NCI-H146 treated with DMSO at 0.1 percent for 48 hours (cell line): ENCODE data around the gene SLC5A6.

Experiments
- DNase-seq: peaks from one replicate; lab custom pipeline; 2025; ENCODE audit not compliant: unreplicated experiment; lab: John Stamatoyannopoulos, UW

The SLC5A6 gene

DNA sequence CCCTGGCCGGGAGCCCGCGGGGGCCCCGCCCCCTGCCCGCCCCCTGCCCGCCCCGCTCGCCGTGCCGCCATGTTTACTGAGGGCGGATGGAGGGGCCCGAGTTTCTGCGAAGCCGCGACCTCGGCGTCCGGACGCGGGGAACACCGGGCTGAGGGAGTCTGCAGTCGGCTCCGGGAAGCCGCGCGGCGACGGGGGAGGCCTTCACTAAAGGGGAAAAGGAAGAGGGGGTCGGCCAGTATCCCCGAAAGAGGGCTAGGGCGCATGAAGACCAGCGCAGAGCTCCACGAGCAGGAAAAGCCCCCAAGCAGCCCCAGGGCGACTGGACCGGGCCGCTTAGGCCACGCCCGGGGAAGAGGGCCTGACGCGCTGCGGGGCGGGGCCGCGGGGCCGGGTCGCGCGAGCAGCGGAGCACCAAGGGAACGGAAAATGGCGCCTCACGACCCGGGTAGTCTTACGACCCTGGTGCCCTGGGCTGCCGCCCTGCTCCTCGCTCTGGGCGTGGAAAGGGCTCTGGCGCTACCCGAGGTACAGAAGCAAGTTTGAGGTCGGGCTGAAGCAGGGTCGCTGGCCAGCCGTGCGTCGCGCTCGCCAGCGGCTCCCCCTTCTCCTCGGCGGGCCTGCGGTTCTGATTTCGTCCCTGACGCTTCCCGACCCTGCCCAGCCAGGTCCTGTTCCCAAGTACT lies at the start of gene SLC5A6, which contains the start of gene ATRAID:
TSS of gene SLC5A6 (minus strand) at position 326 of the 683 bp plus-strand sequence. CDS start 4,618 bp downstream, outside the sequence.
TSS of gene ATRAID (plus strand) at position 99 of the 683 bp plus-strand sequence. CDS start at position 427, 328 bp downstream.
- peak; percentile 77 for DNase-seq

DNA sequence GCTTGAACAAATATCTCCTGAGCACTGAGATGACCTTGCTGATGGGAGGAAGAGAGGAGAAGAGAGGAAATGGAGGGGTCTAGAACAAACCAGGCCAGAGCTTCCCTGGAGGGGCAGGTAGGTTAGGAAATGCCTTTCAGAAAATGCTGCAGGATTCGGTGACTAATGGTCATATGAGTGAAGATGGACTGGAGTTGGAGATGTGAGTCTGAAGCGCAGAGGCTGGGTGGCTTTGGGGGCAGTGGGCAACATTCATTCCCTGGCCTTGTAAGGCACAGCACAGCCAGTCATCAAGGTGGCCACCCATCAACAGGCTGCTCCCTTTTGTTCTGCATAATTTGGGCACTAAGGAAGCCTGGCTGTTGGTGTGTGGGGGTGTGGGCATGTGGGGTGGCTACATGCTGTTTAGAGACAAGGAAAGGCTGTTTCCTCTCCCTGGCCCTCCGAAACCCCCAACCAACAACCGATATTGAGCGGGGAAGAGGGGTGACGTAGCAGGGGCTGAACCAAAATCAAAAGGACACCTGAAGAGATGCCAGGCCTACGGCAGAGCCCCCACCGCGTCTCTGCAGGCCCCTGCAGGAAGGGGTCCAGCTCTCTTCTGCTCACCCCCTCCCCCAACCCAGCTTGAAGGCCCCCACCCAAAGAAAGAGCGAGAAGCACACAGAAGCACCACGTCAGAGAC lies 49.3 kb upstream of the SLC5A6 start:
- DNase-seq: no peak

DNA sequence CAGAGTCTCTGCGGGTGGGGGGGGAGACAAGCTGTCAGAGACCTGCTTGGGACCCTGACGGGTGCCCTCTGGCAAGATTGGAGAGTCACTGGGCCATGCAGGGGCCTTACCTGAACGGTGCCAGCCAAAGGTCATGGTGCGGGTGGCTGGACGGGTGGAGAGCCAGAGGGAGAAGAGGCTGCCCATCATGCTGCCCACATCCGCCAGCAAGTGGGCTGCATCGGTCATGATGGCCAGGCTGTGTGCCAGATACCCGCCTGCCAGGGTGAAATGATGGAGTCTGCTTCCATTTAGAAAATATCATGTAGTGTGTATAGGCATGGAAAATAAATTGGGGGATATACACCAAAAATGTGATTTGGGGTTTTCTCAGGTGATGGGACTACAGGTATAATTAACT lies 46.0 kb upstream of the SLC5A6 start:
- no peak for DNase-seq

DNA sequence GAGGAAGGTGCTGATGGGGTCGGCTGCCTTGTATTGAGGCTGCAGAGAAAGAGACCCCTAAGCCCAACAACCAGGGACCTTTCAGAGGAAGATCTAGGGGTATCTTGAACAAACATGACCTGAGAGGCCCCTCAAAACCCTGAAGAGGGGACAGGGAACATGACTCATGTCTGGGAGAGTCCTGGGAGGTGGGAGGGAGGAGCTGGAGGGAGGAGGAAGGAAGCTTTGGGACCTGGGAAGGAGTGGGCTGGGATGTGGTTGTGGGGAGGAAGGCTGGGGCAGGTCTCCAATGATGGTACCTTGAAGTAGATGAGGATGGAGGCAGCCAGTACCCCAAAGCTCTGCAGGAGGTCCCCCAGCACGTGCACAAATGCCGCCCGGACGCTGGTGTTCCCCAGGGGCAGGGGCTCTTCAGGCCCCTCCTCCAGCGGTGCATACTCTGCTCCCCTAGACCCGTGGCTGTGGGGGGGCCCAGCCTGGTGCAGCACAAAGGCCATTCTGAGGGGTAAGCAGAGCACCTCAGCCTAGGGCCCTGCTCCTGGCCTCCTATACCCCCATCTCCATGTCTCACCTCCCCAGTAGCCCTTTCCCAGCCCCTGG lies 44.9 kb upstream of the SLC5A6 start:
- DNase-seq: no peak

DNA sequence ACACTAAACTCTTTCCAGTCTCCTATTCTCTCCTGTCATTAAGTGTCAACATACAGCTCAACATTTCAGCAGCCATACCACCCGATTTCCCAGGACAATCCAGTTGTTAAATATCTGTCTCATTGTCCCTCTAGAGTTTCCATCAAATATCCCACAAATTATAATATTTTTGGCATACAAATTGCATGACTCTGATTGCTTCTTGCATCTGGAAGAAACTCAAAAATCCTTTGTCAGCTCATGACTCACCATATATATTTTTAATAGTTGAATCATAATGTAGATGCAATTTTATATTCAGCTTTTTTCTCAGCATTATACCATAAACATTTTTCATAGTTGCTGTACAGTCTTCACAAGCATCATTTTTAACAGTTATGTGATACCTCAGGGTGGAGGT lies 43.6 kb upstream of the SLC5A6 start:
- no peak for DNase-seq

DNA sequence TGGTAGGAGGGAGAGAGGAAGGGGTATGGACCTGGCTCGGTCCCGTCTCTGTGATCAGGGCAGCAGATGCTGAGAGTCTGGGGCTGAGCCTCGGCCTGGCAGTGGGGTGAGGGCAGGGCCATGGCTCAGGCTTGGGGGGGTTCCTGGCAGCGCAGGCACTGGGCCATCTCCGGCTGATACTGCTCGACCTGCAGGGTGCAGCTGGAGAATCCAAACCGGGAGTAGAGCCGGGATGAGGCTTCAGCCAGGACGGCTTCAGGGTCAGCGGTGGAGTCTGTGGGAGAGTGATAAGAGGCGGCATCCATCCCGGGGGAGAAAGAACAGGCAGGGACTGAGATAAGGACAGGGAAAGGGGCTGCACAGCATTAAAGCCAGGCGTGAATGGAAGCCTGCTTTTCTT lies 43.1 kb upstream of the SLC5A6 start:
- no peak for DNase-seq

DNA sequence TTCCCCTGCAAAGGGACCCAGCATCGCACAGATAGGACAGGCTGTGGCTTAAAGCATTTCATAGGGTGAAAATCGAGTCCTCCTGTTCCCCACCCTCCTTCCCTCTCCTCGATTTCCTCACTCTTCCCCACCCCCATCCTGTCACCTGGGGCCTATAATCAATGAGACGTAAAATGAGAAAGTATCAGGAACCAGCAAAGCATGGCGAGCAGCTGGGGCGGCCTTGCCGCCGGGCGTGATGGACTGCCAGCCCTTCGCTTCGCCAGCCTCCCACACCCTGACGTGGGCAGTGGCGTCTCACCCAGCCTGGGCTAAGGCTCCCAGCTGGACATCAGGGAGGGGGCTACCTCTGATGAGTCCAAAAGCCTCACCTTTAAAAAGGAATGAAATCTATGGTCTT lies 39.7 kb upstream of the SLC5A6 start:
- no peak for DNase-seq

DNA sequence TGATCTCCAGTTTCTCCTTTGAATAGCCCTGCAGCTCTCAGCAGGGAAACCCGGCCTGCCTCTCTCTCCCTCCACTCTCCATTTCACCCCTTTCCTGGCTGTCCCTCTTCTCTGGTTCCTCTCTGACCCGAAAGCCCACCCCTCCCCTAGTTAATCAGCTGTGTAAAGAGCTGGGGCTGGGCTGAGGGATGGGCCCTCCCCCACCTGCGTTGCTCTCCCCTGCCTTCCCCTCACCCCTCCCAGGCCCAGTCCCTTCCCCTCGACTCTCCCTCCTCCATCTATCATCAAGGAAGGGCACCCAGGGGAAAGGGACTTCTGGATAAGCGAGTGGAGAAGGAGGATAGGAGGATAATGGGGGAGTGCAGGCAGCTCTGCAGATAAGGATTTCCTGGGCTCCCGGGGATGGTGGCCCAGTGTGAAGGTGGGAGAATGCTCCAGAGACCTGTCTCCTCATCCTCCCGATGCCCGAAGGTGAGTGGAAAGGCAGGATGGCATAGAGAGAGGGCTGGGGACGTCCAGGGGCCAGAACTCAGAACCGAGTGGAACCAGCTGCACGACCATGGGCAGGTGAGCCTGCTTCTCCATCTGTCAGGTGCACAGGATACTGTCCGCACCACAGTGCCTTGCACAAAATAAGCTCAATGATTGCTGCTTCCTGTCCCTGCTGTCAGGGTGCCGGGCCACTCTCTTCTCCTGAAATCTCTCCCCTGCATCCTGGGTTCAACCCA lies 38.7 kb upstream of the SLC5A6 start:
- DNase-seq: no peak

DNA sequence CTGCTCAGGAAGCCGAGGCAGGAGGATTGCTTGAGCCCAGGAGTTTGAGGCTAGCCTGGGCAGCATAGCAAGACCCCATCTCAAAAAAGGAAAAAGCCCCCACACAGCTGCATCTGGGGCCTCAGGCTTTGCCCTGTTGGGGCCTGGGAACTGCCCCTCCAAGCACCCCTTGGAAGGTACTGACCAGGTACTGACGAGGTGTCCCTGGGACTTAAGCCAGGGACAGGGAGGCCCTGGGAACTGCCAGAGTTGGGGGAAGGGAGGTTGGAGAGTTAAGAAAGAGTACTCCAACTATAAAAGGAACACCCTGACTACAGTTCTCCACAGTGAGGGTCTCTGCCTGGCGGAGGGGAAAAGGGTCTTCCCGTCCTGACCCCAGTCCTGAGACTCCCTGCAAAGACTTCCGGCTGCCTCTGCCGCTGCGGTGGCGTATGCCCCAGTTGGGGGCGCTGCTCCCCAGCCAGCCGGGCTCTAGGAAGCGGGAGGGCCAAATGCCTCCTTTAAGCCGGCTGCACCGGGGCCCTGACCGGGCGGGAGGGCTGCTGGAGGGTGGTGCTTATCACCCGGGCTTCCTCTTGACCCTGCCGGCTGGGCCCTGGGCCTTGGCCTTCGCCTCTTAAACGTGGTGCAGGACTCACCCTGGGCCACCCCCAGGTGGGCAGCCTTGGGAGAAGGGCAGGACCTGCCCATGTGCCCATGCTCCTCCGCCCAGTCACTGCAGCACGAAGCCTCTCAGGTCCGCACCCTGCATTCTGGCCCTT lies 38.0 kb upstream of the SLC5A6 start:
- peak; percentile 3 for DNase-seq

DNA sequence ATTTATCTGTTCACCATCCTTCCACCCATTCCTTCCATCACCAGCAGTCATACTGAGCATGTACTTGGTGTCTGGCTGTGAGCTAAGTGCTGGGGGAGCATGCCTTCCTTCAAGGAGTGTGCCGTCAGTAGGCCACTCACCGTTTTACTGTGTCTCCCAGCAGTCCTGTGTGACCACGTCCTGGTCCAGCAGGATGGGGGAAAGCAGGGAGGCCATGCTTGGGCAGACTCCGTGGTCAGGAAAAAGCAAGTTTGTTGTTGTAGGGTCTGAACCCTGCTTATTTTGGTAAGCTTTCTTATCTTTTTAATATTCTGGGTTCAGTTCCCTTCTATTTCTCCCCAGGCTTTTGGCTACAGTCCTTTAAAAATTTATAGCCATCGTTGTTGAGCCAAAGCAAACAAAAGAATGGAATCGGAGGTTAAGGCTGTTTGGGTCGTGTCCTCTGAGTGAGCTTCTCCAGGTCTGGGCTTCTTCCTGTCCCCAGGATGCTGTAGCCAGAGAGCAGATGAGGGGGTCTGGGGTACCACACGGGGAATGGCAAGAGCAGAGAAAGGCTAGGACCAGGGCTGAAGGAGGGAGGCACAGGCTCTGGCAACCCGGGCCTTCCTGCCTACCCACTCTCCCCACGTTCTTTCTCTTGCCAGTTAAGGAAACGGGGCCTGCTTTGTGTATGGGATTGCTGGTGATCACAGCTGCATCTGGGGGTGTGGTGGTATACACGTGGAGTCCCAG lies 37.3 kb upstream of the SLC5A6 start:
- DNase-seq: no peak

DNA sequence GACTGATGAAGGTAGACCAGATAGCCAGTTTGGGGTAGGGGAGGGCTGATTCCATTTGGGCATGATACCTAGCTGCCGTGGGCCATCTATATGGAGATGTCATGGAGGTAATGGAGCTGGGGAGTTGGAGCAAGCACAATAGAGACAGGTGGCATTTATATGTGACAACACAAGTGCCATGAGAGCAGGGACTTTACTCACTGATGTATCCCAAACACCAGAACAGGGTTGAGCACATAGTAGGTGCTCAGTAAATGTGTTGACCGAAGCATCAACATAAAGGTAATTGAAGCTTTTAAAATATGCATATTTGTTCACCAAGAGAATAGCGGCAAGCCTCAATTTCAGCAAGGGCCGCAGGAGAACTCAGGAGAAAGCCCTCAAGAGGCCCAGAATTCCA lies 35.8 kb upstream of the SLC5A6 start:
- no peak for DNase-seq

DNA sequence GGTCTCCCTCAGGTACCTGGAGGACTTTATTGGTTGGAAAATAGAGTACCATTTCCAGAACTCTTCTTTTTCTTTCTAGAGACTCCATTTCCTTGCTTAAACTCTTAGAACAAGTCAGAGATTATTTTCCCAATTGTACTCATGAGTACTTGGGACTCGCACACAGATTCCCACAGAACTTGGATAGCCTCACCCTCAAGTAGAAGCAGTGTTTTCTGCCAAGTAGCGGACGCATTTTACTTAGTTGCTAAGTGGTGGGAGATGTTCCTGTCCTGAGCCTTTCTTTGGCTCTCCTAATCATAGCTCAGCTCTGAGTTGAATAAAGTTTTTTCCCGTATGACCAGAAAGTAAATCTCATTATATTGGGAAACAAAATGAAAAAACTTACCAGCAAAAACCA lies 33.6 kb upstream of the SLC5A6 start:
- DNase-seq: no peak

DNA sequence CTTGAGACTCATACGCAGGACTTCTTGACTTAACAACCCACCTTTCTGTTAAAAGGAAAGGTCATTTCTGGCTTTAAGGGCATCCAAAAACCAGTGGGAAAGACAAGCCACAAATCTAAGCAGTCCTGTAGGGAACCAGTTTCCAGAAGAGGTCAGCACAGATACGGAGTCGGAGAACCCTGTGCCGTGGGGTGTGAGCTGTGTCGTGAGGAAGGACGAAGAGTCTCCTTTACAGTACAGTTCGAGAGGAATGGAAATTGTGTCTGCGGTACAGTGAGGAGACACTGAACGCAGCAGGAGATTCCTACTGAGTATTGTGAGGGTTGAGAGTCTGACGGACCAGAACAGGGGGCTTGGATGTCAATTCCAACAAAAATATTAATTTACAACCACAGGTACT lies 33.0 kb upstream of the SLC5A6 start:
- no peak for DNase-seq

DNA sequence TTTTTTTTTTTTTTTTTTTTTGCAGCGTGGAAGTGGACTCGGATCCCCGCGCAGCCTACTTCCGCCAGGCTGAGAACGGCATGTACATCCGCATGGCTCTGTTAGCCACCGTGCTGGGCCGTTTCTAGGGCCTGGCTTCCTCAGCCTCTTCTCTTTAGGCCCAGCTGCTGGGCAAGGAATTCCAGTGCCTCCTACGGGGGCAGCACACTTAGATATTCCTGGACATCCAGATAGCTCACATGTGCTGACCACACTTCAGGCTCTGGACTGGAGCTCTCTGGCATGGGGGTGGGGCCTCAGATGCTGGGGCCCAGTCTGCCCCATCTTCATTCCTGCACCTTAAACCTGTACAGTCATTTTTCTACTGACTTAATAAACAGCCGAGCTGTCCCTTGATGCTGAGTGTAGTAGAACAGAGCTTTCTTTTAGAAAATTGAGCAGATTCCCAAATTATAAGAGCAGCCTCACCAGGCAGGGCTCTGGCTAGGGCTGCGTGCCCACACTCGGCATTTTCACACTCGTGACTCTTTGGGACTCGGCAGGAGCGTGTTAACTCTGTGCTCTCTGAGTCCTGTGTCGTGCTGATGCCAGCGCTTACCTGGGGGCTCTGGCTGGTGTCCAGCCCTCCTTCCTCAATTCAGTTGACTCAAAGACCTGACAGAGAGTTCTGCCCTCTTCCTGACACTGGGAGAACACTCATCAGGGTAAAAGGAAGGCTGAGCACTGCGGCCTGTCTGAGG lies 31.5 kb upstream of the SLC5A6 start:
- DNase-seq: no peak

DNA sequence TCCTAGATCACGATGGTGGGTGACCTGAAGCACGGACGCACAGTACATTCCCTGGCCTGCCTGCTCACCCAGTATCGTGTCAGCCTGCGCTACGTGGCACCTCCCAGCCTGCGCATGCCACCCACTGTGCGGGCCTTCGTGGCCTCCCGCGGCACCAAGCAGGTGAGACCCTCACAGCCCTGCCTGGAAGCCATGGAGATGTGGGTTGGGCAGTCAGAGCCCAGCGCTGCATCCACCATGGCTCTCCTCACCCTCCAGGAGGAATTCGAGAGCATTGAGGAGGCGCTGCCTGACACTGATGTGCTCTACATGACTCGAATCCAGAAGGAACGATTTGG lies 30.5 kb upstream of the SLC5A6 start:
- no peak for DNase-seq

DNA sequence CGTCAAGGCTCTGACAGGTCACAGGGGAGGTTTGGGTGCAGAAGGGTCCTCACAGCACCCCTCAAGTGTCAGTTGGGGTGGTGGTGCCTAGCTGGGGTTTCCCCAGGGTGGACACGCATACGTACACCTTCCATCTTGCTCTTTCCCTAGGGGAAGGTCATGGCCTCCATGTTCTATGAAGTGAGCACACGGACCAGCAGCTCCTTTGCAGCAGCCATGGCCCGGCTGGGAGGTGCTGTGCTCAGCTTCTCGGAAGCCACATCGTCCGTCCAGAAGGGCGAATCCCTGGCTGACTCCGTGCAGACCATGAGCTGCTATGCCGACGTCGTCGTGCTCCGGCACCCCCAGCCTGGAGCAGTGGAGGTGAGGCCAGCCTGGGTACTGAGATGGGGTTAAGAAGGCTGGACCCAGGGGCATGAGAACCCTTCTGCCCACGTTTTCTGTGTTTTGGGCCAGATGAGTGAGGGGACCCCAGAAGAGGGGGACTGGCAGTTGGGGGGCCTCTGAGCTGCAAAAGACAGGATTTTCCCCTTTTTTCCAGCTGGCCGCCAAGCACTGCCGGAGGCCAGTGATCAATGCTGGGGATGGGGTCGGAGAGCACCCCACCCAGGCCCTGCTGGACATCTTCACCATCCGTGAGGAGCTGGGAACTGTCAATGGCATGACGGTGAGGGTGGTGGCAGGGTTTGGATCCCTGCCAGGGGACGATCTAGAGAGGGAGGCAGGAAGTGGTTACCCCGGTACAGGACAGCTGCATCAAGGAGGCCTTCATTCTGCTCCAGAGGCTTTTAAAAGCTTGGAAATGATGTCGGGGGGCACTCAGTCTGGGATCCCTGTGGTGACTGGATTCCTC lies 29.9 kb upstream of the SLC5A6 start:
- no peak for DNase-seq

DNA sequence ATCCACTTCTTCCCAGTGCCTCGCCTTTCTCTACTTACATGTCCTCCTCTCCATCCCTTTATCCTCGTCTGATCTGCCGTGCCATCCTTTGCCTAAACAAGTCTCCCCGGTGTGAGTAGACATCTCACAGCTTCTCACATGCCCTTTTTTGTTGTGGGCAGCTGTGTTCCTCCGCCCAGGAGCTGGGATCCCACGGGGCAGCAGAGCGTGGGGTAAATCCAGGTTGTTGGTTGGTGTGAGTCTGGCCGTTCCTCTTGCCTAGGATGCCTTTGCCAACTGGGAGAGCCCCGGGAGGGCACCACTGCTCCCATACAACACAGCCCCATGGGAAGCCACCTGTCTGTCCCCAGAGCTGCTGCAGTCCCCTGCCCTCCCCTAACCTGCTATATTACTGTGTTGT lies 28.3 kb upstream of the SLC5A6 start:
- DNase-seq: no peak

DNA sequence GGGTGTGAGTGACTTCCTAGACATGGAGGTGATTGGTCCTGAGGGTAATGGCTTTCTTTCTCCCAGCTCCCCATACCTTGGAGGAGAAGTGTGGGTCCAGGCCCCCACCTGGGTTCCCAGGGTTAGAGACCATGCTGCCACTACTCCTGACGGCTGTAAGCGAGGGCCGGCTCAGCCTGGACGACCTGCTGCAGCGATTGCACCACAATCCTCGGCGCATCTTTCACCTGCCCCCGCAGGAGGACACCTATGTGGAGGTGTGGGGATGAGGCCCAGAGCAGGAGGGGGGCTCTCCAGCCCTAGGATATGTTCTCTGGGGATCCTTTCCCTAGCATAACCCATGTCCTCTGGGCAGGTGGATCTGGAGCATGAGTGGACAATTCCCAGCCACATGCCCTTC lies 26.9 kb upstream of the SLC5A6 start:
- DNase-seq: no peak
